H1 (cell line): ENCODE measurements around the gene NT5C. TPM values are rescaled to one million over a fixed set of nuclear protein-coding genes. Genes with fewer than 3 reads are reported as not detected.

Experiments used
- CTCF ChIA-PET: fragments of 300-600 bp; sonication (Branson Sonifier 250); formaldehyde crosslinking; loops from one replicate; lab custom pipeline; 2021; ENCODE audit not compliant: partially characterized antibody; lab: Charles Lee
- POLR2A ChIA-PET: fragments of 300-600 bp; sonication (Branson Sonifier 250); formaldehyde crosslinking; loops from one replicate; lab custom pipeline; 2021; ENCODE audit warnings: inconsistent platforms; ENCODE audit not compliant: partially characterized antibody; lab: Charles Lee
- DNase-seq, 2 experiments: peaks; one replicate each; pipeline versions ENCODE4 v3.0.0 to v3.0.0-alpha.2; 2010 to 2022; ENCODE audit warnings: low spot score in 2 of 2, low read depth in 1 of 2, mixed read lengths in 1 of 2
- FAIRE-seq: peaks from 2 replicates; lab custom pipeline; 2011; peaks lifted over from hg19 to GRCh38; lab: Jason Lieb, UNC
- H2AFZ ChIP-seq: 2 replicates; pipeline ENCODE4 v1.8.1; 2012; ENCODE audit warnings: low read length, inconsistent platforms
- H2AK5ac ChIP-seq: 2 replicates; pipeline ENCODE4 v1.6.1; 2013; ENCODE audit warnings: low read depth, low read length
- H2BK120ac ChIP-seq: replicated peaks from 2 replicates; pipeline ENCODE3; 2013; ENCODE audit warnings: low read depth, low read length, inconsistent platforms
- H2BK12ac ChIP-seq: 2 replicates; pipeline ENCODE4 v1.6.1; 2013; ENCODE audit warnings: low read depth, low read length
- H2BK15ac ChIP-seq: 2 replicates; pipeline ENCODE4 v1.6.1; 2013; ENCODE audit warnings: low read length
- H2BK20ac ChIP-seq: 2 replicates; pipeline ENCODE4 v1.6.1; 2013; ENCODE audit warnings: low read length
- H2BK5ac ChIP-seq: 2 replicates; pipeline ENCODE4 v1.6.1; 2013; ENCODE audit warnings: low read depth, low read length
- H3K14ac ChIP-seq: 2 replicates; pipeline ENCODE4 v1.6.1; 2013; ENCODE audit warnings: inconsistent platforms; ENCODE audit not compliant: insufficient read length
- H3K18ac ChIP-seq: 2 replicates; pipeline ENCODE4 v1.6.1; 2013; ENCODE audit warnings: low read length; ENCODE audit errors: extremely low read depth
- H3K23ac ChIP-seq: 2 replicates; pipeline ENCODE4 v1.6.1; 2013; ENCODE audit warnings: inconsistent platforms; ENCODE audit not compliant: insufficient read length
- H3K23me2 ChIP-seq: 2 replicates; pipeline ENCODE4 v1.6.1; 2013; ENCODE audit warnings: low read depth, low read length
- H3K27ac ChIP-seq: 2 replicates; pipeline ENCODE4 v1.6.1; 2011; ENCODE audit warnings: low read depth, low read length, inconsistent platforms
- H3K27me3 ChIP-seq, 4 experiments: replicated peaks in 1 of 4; 1 replicate in 1 of 4; 2 replicates in 3 of 4; pipeline versions ENCODE4 v1.6.1 to v1.8.1; 2011 to 2013; ENCODE audit warnings: low read length in 3 of 4, mild to moderate bottlenecking in 3 of 4, inconsistent platforms in 2 of 4, mixed read lengths in 2 of 4, moderate library complexity in 1 of 4; ENCODE audit not compliant: control insufficient read depth in 3 of 4, insufficient read depth in 3 of 4; ENCODE audit errors: extremely low read depth in 1 of 4
- H3K36me3 ChIP-seq, 4 experiments: 2 replicates each; pipeline versions ENCODE4 v1.6.1 to v1.8.1; 2011 to 2013; ENCODE audit warnings: mild to moderate bottlenecking in 4 of 4, low read length in 3 of 4, moderate library complexity in 2 of 4, control low read depth in 1 of 4, inconsistent platforms in 1 of 4; ENCODE audit not compliant: insufficient read depth in 4 of 4, control insufficient read depth in 2 of 4
- H3K4ac ChIP-seq: replicated peaks from 2 replicates; pipeline ENCODE3; 2013; ENCODE audit warnings: low read length, low read depth, mixed read lengths, inconsistent platforms; ENCODE audit not compliant: insufficient read length
- H3K4me1 ChIP-seq, 4 experiments: replicated peaks in 1 of 4; 1 replicate in 1 of 4; 2 replicates in 3 of 4; pipeline versions ENCODE4 v1.6.1 to v1.8.1; 2011 to 2013; ENCODE audit warnings: low read length in 3 of 4, inconsistent platforms in 2 of 4, mixed read lengths in 1 of 4; ENCODE audit not compliant: insufficient read depth in 4 of 4, control insufficient read depth in 3 of 4
- H3K4me2 ChIP-seq, 2 experiments: 2 replicates each; pipeline versions ENCODE4 v1.6.1 to v1.8.1; 2011 to 2013; ENCODE audit warnings: low read depth in 2 of 2, low read length in 2 of 2, control low read depth in 1 of 2, inconsistent platforms in 1 of 2, mild to moderate bottlenecking in 1 of 2; ENCODE audit not compliant: insufficient read depth in 1 of 2
- H3K4me3 ChIP-seq, 4 experiments: fragments of 200-600, 300-600 bp in 1 of 4; sonication (generic), shearing (Covaris generic), sonication (Bioruptor Twin) in 1 of 4; 2 replicates each; pipeline versions ENCODE4 v1.5.1 to v1.8.1; 2011 to 2016; ENCODE audit warnings: low read length in 4 of 4, low read depth in 3 of 4, control low read depth in 2 of 4, inconsistent platforms in 2 of 4, mild to moderate bottlenecking in 2 of 4, mixed read lengths in 1 of 4, moderate library complexity in 1 of 4; ENCODE audit not compliant: insufficient read depth in 2 of 4; ENCODE audit errors: extremely low read depth in 1 of 4
- H3K56ac ChIP-seq: replicated peaks from 2 replicates; pipeline ENCODE3; 2013; ENCODE audit warnings: low read depth, mild to moderate bottlenecking, mixed read lengths, low read length, inconsistent platforms; ENCODE audit not compliant: insufficient read length
- H3K79me1 ChIP-seq: 2 replicates; pipeline ENCODE4 v1.6.1; 2013; ENCODE audit warnings: low read depth, low read length, control low read depth
- H3K79me2 ChIP-seq, 2 experiments: 2 replicates each; pipeline versions ENCODE4 v1.6.1 to v1.8.1; 2012 to 2013; ENCODE audit warnings: low read length in 2 of 2, mild to moderate bottlenecking in 2 of 2, inconsistent platforms in 1 of 2; ENCODE audit not compliant: insufficient read depth in 2 of 2, control insufficient read depth in 1 of 2
- H3K9ac ChIP-seq, 4 experiments: replicated peaks in 1 of 4; 1 replicate in 1 of 4; 2 replicates in 3 of 4; pipeline versions ENCODE4 v1.6.1 to v1.8.1; 2011 to 2013; ENCODE audit warnings: low read depth in 3 of 4, low read length in 3 of 4, control low read depth in 2 of 4, mild to moderate bottlenecking in 2 of 4, moderate library complexity in 2 of 4, inconsistent platforms in 1 of 4; ENCODE audit errors: extremely low read depth in 1 of 4
- H3K9me3 ChIP-seq, 2 experiments: 2 replicates each; pipeline versions ENCODE4 v1.6.1 to v1.8.1; 2012 to 2013; ENCODE audit warnings: mild to moderate bottlenecking in 2 of 2, moderate library complexity in 2 of 2, control low read depth in 1 of 2, inconsistent platforms in 1 of 2, low read depth in 1 of 2, low read length in 1 of 2, mixed read lengths in 1 of 2; ENCODE audit not compliant: insufficient read depth in 2 of 2
- H4K20me1 ChIP-seq, 2 experiments: replicated peaks in 1 of 2; 2 replicates each; pipeline versions ENCODE3 to v1.8.1; 2011 to 2013; ENCODE audit warnings: inconsistent platforms in 2 of 2, low read length in 2 of 2, mild to moderate bottlenecking in 1 of 2; ENCODE audit not compliant: insufficient read depth in 2 of 2, control insufficient read depth in 1 of 2
- H4K5ac ChIP-seq: 2 replicates; pipeline ENCODE4 v1.6.1; 2013; ENCODE audit warnings: low read length, low read depth, mixed read lengths, inconsistent platforms; ENCODE audit not compliant: insufficient read length
- H4K8ac ChIP-seq: 2 replicates; pipeline ENCODE4 v1.8.0; 2013; ENCODE audit warnings: mild to moderate bottlenecking, moderate library complexity, low read length, inconsistent platforms; ENCODE audit not compliant: insufficient read depth; ENCODE audit errors: extremely low read depth
- H4K91ac ChIP-seq: replicated peaks from 2 replicates; pipeline ENCODE3; 2013; ENCODE audit warnings: low read length, mixed read lengths, inconsistent platforms; ENCODE audit not compliant: insufficient read length
- BACH1 ChIP-seq: IDR thresholded peaks from 2 replicates; pipeline ENCODE4 v1.6.1; 2012; ENCODE audit warnings: low read length, improper control_type of control experiment
- BCL11A ChIP-seq, 2 experiments: IDR thresholded peaks; one replicate each; pipeline ENCODE4 v1.6.1; 2011; ENCODE audit warnings: low read depth in 2 of 2, low read length in 2 of 2, mild to moderate bottlenecking in 2 of 2
- CREB1 ChIP-seq: IDR thresholded peaks from 2 replicates; pipeline ENCODE4 v1.6.1; 2012; ENCODE audit warnings: inconsistent platforms
- CTBP2 ChIP-seq: IDR thresholded peaks from 2 replicates; pipeline ENCODE4 v1.7.0; 2011; ENCODE audit warnings: borderline replicate concordance, mild to moderate bottlenecking, moderate library complexity, mixed read lengths, low read length; ENCODE audit not compliant: insufficient read depth, insufficient read length
- EGR1 ChIP-seq: IDR thresholded peaks from 2 replicates; pipeline ENCODE4 v1.6.1; 2011; ENCODE audit warnings: low read depth, low read length, borderline replicate concordance
- GABPA ChIP-seq: IDR thresholded peaks from 2 replicates; pipeline ENCODE4 v1.6.1; 2011; ENCODE audit warnings: mild to moderate bottlenecking, low read length, moderate library complexity, borderline replicate concordance; ENCODE audit not compliant: insufficient read depth
- RBBP5 ChIP-seq: IDR thresholded peaks from 2 replicates; pipeline ENCODE4 v1.7.1; 2012; ENCODE audit warnings: low read depth, mild to moderate bottlenecking, inconsistent platforms, low read length, moderate library complexity, borderline replicate concordance
- TBP ChIP-seq: IDR thresholded peaks from 2 replicates; pipeline ENCODE4 v1.6.1; 2011; ENCODE audit warnings: low read depth, low read length, improper control_type of control experiment
- ZNF274 ChIP-seq: IDR thresholded peaks from 2 replicates; pipeline ENCODE4 v1.7.0; 2012; ENCODE audit warnings: low read length, borderline replicate concordance; ENCODE audit errors: extremely low read depth
- WGBS, 2 experiments: shearing (Covaris generic) in 1 of 2; methylation state at CpG; one replicate each; pipeline versions ENCODE4 v1.1.6 to v1.1.7; 2013 to 2015; ENCODE audit warnings: low lambda C conversion rate in 2 of 2, mixed read lengths in 2 of 2, inconsistent platforms in 1 of 2, low coverage in 1 of 2, missing lambda C conversion rate in 1 of 2; ENCODE audit not compliant: insufficient replicate concordance in 2 of 2, insufficient coverage in 1 of 2, insufficient read length in 1 of 2; ENCODE audit errors: extremely low coverage in 1 of 2, missing lambda C conversion rate in 1 of 2; 5-methylcytosine and 5-hydroxymethylcytosine counted together
- polyA plus RNA-seq, 7 experiments: library from polyadenylated mRNA; depleted of rRNA in 3 of 7; stranded (reverse) in 5 of 7; unstranded in 2 of 7; fragments of >200 nt in 5 of 7; fragments of 200-250 nt in 2 of 7; gene quantifications; 1 replicate in 5 of 7; 2 replicates in 1 of 7; 4 replicates in 1 of 7; pipeline versions ENCODE4 v1.2.1 to v1.2.3, GENCODE V29; 2011 to 2013; ENCODE audit warnings: missing spikeins in 2 of 7, mixed read lengths in 2 of 7
- total RNA-seq: library from RNA; stranded (reverse); fragmentation: NEBNext Ultra II Directional; extraction: Animal tissue kit (Norgen Biotek cat#: 25700); gene quantifications from 2 replicates; pipeline ENCODE4 v1.2.1, GENCODE V29; 2021
- TF ChIP-seq, protein P1 (sequence below): IDR thresholded peaks from 2 replicates; pipeline ENCODE4 v1.6.1; 2011; ENCODE audit warnings: low read length, improper control_type of control experiment

The NT5C gene
- total and polyA plus RNA-seq, 2 of the 8 experiments (the other 6 are each of a cell fraction or from before 2014, with no cell fraction given): 52.1 to 66.4 TPM

DNA sequence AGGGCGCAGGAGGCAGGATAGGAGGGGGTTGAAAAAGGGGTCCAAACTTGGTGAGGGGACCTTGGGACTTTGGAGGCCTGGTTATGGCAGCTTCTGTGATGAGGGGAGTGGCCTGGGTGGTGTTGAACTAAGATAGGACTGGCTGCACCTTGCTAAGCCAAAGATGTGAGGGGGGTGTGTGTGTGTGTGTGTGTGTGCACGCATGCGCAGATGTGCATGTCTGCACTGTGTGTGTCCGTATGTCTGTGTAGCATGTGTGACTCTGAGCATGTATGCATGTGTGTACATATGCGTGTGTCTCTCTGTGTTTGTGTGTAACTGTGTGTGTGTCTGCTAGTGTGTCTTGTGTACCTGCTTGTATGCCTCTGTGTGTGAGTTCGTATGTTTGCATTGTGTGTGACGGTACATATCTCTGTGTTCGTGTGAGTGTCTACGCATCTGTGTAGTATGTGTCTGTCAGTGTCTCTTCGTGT is 39.7 kb downstream of the NT5C start:
- Histone ChIP-seq H3K4me3 (no peak overlapping the region; a peak in 1 of 8 replicates), H3K4ac (no peak overlapping the region), H2BK20ac (peak overlapping the region; percentile 74; the same call in 1 of the 2 replicates), H4K5ac (no peak overlapping the region), H4K91ac (peak overlapping the region; percentile 89), H3K79me1 (peaks cover 10% of the 10 kb centered on the region), H2BK120ac (no peak overlapping the region), H2BK5ac (peak overlapping the region; percentile 58), H4K8ac (no peak overlapping the region; the same call in 1 of the 2 replicates), H4K20me1 (peaks cover 0 to 5% of the 10 kb centered on the region in 2 experiments), H3K27ac (no peak overlapping the region), H3K56ac (no peak overlapping the region), H2AFZ (no peak overlapping the region), H3K4me1 (peaks cover 3 to 32% (median 24%) of the 10 kb centered on the region in 4 experiments), H2AK5ac (peak overlapping the region; percentile 99), H3K9ac (no peak overlapping the region; a peak in 1 of 7 replicates), H3K27me3 (no peaks in the 10 kb centered on the region), H3K18ac (0 out of 2 replicates have a peak overlapping the region, but pooled peaks have one; percentile 22), H3K23me2 (peaks cover 12% of the 10 kb centered on the region), H3K79me2 (peaks cover 0 to 7% of the 10 kb centered on the region in 2 experiments; a peak in 2 of 4 replicates), H3K9me3 (no peaks in the 10 kb centered on the region), H2BK12ac (peak overlapping the region; percentile 95; the same call in 1 of the 2 replicates), H3K36me3 (no peaks in the 10 kb centered on the region; a peak in 1 of 8 replicates), H3K4me2 (peak overlapping the region; percentile 44 to 46; a peak in 3 of 4 replicates), H3K14ac (no peak overlapping the region), H3K23ac (no peak overlapping the region), H2BK15ac (peak overlapping the region; percentile 100)
- POLR2A ChIA-PET: interaction anchor here (1.0 to 1.9 kb wide), 7 partner anchors 10 to 170 kb away, joined by 3 to 10 read pairs (median 5); partner anchors contain the start of genes ARMC7, MRPL58 and MRPS7
- FAIRE-seq (no peak), DNase-seq (no peak)
- WGBS, 2 experiments: 88% methylated on average over 10 of the region's 10 CpGs; no CpG with 5 or more reads in 1 of the 2 experiments
- CTCF ChIA-PET: interaction anchor here (1.4 to 6.8 kb wide), 6 partner anchors 14 to 30 kb away, joined by 3 to 81 read pairs (median 8); no protein-coding TSS in a partner anchor
- TF ChIP-seq CTBP2 (no peak), TBP (no peak), RBBP5 (no peak), ZNF274 (no peak), EGR1 (no peak), CREB1 (no peak), BCL11A (IDR thresholded peaks at IDR 0.05; ENCODE audit: low read depth in 2 of 2, low read length in 2 of 2) (no peak), GABPA (no peak), BACH1 (no peak)
- TF ChIP-seq, protein P1, sequence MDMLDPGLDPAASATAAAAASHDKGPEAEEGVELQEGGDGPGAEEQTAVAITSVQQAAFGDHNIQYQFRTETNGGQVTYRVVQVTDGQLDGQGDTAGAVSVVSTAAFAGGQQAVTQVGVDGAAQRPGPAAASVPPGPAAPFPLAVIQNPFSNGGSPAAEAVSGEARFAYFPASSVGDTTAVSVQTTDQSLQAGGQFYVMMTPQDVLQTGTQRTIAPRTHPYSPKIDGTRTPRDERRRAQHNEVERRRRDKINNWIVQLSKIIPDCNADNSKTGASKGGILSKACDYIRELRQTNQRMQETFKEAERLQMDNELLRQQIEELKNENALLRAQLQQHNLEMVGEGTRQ: no peak
